Measurements from ENCODE around the gene SPRYD3.

DNA sequence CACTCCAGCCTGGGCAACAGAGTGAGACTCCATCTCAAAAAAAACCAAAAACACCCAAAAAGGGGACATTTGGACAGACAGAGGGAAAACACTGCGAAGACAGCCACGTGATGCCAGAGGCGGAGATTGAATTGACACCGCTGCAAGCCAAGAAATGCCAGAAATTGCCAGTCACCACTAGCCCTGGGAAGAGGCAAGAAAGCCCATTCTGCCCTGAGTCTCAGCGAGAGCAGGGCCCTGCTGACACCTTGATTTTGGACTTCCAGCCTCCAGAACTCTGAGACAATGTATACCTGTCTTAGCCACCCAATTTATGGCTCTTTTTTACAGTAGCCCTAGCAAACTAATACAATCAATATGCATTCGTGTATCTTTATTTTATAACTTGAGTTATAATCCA, 10.9 kb upstream of the SPRYD3 start:
- TF ChIP-seq, protein P1, sequence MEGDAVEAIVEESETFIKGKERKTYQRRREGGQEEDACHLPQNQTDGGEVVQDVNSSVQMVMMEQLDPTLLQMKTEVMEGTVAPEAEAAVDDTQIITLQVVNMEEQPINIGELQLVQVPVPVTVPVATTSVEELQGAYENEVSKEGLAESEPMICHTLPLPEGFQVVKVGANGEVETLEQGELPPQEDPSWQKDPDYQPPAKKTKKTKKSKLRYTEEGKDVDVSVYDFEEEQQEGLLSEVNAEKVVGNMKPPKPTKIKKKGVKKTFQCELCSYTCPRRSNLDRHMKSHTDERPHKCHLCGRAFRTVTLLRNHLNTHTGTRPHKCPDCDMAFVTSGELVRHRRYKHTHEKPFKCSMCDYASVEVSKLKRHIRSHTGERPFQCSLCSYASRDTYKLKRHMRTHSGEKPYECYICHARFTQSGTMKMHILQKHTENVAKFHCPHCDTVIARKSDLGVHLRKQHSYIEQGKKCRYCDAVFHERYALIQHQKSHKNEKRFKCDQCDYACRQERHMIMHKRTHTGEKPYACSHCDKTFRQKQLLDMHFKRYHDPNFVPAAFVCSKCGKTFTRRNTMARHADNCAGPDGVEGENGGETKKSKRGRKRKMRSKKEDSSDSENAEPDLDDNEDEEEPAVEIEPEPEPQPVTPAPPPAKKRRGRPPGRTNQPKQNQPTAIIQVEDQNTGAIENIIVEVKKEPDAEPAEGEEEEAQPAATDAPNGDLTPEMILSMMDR (IDR thresholded peaks at IDR 0.05): no peak
- no peak for TF ChIP-seq POLR2A (IDR thresholded peaks at IDR 0.05)

Measured in heart left ventricle (tissue), 13 donors.